Hematopoietic multipotent progenitor cell treated with erythropoietin and hydrocortisone succinate and interleukin-3 and kit ligand, for 15 days (in vitro differentiated cells): Measurements from ENCODE around the gene ARL5A.
A peak's percentile ranks its signal among the peaks of the same experiment; 100 is the strongest.
"Not testable (repeated sequence)": the region's sequence is repeated elsewhere in the genome, so short reads cannot be mapped to it uniquely, and the experiment has no call there.

ENCODE experiments used
- DNase-seq: peaks from one replicate; pipeline ENCODE4 v3.0.0-alpha.2; 2015; ENCODE audit warnings: low spot score

The ARL5A gene, protein sequence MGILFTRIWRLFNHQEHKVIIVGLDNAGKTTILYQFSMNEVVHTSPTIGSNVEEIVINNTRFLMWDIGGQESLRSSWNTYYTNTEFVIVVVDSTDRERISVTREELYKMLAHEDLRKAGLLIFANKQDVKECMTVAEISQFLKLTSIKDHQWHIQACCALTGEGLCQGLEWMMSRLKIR

DNA sequence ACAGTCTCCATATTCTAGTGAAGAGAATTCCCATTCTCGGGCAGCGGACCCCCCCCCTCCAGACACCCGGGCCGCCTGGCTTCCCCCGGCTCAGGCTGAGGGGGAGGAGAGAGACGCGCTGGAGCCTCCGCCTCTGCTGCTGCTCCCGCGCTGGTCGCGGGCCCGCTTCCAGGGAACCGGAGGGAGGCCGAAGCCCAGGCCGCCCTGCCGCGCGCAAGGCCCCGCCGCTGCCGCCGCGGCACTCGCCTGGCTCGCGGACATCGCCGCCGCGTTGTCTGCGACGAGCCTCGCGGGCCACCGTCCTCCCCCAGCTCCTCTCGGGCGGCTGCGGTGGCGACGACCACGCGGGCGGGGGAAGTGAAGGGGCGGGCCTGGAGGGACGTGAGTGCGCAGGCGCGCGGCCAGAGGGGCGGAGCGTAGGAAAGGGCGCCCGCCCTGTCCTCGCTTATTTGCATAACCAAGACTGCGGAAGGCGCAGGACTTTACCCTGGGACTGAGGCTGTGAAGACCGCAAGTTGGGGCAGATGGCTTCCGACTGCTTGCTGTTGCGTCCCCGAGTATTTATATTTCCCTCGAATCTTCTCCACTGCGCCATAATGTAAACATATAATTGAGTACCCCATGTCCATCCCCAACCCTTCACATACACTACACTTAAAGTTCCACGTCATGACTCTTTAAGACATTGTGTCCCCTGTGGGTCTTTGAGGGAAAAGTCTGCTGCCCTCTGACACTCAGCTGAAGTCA lies at the start of gene ARL5A:
Gene ARL5A (minus strand): TSS at position 279 of the 747 bp plus-strand sequence. CDS start 245 bp downstream, at position 34.
- DNase-seq: peak; percentile 93

DNA sequence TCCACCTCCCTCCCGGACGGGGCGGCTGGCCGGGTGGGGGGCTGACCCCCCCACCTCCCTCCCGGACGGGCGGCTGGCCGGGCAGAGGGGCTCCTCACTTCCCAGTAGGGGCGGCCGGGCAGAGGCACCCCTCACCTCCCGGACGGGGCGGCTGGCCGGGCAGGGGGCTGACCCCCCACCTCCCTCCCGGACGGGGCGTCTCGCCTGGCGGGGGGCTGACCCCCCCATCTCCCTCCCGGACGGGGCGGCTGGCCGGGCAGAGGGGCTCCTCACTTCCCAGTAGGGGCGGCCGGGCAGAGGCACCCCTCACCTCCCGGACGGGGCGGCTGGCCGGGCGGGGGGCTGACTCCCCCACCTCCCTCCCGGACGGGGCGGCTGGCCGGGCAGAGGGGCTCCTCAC lies 47.4 kb upstream of the ARL5A start:
- not testable (repeated sequence) for DNase-seq

DNA sequence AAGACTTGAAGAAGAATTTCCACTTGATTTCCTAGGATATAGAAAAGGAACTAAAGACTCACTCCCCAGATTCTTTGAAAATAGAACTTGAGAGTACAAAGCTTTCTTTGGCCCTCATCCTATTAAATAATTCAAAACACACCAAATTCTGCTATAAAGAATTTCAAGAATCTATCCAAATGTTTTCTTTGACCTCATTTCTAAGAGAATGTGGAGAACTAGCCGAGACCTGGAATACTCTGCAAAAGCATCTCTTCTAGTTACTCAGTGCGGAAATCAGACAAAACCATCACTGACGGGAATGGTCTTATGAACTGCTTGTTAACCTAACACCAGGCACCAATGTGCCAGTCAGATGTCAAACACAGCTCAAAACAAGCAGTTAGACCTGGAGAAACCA lies 44.2 kb upstream of the ARL5A start:
- DNase-seq: no peak

DNA sequence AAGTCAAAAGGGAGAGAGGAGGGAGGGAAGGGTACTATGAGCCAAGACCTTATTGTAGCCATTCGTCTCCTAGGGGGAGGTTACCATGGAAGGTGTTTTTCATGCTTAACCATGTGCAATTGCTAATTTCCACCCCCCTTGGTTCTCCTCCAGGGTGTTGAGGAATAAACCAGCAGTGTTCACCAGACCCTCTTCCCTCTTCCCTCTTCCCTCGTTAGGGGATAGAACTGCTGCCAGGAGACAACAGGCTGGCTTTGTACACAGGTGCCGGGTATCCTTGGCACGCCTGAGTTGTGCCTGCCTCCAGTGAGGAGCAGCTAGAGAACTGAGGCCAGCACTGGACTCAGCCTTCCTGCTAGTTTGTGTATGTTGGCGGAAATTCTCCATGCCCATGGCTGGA lies 41.1 kb upstream of the ARL5A start:
- DNase-seq: no peak

DNA sequence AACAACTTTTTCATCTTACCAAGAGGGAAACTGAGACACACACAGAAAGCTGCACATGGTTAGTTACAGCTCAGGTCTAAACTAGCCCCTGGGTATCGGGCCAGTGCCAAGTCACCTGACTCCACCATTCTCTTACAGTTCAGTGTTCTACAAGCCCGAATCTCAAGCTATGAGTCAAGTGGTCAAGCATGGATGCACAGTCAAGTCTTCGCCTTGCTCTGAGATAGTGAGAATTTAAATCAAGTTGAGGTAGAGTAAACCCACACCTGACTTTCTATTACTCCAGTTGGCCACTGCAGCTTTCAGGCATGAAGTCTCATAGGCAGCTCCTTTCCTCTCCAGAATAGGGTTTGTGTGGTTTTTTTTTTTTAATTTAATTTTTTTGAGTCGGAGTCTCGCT lies 34.5 kb upstream of the ARL5A start:
- DNase-seq: no peak

DNA sequence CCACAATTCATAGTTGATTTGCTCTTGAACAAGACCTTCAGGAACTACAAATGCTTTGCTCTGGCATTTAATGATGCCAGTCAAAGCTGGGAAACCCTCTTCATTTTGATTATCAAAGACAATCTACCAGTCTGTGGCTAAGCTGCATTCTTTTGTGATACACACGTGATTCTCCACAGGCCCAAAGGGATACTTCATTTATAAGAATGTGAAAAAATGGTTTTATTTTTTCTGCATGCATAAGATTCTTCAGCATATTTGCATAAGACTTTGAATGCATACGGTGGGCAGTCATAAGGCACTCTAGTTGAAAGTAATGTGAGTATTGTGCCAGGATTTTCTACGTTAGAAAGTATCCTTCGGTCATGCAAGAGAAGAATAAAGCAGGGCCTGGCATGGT lies 33.0 kb upstream of the ARL5A start:
- no peak for DNase-seq

DNA sequence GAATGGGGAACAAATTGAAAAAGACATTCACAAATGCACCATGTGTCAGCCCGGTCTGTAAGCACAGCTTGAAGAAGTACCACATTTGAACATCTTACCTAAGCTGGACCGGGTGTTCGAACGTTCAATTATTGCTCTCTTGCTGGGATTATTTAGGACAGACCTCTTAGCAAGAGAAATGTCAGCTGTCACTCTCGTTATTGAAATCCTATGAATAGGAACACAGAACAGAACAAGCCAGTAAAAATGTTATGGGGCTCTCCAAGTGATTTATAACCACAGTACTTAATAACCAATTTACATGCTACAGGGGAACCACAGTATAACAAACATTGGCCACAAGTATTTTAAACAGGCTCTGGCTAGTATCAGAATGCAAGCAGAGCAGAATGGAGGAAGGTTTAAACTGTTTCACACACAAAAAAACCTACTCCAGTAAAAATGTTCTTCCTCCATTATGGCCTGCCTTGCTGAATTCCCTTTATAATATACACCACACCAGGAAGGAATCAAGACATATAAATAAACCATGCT lies 32.5 kb upstream of the ARL5A start:
- no peak for DNase-seq

DNA sequence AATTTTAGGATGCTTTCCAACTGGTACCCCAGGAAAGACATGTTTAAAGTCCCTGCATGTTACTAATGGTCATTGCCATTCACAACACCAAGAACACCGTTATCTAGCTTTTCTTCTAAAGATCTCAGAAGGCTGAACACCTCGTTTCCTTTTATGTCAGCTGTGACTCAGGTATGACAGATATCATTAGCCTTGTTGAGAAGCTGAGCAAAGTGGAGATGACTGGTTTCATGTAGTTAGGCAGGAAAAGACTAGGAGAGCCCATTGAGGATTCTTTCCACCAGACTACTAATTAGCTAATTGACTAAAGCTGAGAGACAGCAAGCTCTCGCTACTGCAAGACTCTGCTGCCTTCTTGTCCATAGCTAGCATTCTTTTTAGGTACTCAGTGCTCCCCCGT lies 32.0 kb upstream of the ARL5A start:
- no peak for DNase-seq

DNA sequence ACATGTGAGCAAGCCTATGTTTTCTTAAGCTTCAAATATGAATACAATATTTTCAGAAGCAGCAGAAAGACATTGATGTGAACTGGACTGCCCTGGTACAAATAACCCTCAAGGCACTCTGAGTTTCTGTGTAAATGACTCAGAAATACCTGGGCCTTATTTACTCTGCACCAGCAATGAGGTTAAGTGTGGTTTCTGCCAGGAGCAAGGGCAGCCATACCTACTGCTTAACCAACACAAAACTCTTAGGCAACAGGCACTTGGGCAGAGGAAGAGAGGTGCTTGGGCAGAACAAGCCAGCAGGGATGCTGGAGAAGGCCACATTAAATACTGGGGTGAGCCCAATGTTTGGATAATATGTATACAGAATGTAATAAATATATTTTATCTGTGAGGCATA lies 29.4 kb upstream of the ARL5A start:
- DNase-seq: no peak

DNA sequence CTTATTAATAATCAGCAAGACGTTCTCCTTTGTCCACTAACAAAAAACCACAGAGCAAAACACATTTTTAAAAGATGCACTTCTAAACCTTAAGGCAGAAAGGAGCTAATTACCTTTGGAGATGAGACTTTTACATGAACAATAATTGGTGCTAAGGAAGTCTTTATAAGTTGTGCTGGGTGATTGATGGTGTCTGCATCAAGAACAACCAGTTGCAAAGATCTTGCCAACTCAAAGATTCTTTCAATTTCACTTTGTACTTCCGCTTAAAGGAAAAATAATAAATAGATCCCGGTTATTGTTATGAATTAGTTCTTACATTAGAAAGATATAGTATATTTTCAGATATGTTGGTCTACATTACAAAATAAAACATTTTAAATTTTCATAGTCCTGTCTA lies 26.9 kb upstream of the ARL5A start:
- no peak for DNase-seq

DNA sequence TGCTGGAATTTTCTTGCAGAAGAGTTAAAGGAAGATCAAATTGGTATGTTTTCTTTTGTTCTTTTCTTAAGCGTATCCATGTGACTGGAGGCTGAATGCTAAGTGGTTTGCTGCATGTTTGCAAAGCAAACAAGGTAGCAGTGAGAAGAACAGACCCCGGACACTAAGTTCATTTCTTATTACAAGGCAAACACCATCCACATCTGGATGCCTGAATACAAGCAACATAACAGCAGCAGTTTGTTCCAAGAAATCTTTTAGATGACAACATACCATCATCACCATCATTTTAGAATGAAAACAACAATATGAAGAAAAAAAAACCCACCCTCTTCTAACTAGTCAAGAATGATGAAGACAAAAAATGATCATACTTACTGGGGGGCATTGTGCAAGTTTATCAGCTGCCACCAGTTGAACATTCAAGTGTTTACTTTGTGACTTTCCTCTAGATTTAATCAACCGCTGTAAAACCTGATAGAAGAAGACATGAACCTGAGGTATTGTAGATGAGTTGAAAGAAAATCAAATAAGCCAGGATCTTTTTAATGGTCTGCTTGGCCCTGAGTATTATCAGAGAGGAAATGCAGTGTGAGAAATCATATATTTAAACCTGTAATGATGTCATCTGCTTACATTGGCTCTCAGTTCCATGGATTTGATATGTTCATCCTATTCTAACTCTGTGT lies 25.0 kb upstream of the ARL5A start:
- no peak for DNase-seq

DNA sequence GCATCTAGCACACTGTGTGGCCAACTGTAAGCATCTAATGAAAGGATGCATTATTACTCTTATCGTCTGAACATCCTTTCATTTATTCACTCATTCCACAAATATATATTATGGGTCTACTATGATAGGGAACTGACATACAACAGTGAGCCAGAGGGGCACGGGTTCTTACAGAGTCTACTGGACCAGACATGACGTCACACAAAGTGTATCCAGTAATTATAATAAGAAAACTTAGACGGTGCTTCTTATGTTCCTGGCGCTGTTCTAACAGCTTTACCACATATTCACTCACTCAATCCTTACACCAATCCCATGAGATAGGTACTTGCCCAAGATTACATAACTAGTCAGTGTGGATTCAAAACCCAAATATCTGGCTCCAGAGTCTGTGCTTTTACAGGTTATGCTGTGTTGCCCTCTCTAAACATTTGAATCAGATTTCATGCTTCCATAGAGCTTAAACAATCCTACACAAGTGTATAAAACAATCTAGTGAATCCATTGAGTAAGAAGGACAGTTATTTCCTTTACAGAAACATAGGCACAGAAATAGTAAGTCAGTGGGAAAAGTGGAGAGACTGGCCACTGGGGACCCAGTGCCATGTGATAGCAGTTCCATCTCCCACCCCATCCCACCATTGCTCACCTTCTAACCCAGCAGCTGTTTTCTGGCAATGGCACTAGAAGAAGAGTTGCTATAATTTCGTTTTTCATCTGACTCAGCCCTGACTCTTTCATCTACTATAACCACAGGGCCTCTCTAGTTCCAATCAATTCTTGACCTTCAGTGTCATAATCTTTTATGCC lies 24.2 kb upstream of the ARL5A start:
- DNase-seq: no peak

DNA sequence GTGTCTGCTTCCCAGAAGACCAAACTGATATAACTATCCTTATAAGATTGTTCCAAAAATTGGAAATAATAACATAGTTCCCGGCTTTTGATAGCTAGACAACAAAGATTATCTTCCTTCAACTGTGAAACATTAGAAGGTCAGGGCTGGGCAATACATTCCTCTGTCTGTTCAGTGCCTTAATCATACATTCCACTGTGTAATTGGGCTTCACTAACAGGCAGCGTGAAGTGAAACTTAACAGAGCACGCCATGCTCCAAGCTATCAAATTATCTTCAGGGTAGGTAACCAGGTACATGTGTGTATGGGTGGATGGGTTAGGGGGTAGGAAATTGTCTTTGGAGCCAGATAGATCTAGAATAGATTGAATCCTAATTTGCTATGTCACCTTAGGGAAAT lies 23.5 kb upstream of the ARL5A start:
- no peak for DNase-seq

DNA sequence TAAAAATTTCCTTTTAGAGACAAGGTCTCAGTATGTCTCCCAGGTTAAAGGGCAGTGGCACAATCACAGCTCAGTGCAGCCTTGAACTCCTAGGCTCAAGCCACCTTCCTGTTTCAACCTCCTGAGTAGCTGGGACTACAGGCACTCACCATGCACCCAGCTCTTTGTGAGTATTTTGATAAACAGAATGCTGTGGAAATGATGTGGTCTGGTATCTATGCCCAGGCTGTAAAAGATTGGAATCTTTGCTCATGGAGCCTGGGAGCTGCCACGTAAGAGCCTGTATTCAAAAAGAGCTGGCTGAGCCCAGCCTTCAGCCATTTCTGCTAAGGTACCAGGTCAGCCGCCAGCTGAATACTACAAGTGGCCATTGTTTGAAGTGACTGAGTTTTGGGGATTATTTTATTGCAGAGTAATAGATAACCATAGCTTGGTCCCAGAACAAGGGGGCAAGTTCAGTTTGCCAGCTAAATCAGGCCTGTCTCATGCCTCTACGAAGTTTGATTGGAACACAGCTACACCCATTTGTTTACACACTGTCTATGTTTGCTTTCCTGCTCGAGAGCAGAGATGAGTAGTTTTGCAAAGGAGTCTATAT lies 21.3 kb upstream of the ARL5A start:
- no peak for DNase-seq

DNA sequence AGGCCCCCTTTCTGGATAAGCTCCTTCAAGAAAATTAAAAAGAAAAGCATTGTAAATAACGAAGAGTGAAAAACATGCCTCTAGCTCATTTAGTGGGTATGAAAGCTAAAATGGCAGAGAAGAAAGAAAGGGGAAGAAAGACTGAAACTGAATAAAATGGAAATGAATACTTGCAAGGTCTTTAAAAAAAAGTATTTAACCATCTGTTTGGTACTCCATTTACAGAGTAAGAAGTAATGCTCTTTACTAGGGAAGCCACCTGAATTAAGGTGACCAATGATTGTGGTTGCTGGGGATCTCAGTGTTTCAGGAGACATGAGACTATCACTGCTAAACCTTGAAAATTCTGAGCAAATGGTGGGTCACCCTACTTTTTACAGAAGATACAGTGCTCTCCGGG lies 17.7 kb upstream of the ARL5A start:
- no peak for DNase-seq

DNA sequence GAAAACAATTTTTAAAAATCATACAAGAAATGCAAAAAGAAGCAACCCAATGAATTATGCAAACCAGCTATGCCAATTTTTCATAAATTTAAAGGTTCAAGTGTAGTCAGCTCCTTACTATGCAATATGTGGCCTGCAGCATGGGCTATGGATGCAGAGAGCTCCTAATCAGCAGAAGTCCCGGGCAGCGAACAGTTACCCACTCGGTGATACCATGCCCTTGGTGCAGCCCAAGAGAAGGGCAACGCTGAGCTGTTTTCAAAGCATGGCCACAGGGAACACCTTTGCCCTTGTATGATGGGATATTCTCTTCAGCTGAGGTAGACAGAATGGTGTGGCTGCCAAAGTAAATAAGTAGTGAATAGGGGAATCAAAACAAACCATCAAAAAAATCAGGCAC lies 17.3 kb upstream of the ARL5A start:
- DNase-seq: no peak

DNA sequence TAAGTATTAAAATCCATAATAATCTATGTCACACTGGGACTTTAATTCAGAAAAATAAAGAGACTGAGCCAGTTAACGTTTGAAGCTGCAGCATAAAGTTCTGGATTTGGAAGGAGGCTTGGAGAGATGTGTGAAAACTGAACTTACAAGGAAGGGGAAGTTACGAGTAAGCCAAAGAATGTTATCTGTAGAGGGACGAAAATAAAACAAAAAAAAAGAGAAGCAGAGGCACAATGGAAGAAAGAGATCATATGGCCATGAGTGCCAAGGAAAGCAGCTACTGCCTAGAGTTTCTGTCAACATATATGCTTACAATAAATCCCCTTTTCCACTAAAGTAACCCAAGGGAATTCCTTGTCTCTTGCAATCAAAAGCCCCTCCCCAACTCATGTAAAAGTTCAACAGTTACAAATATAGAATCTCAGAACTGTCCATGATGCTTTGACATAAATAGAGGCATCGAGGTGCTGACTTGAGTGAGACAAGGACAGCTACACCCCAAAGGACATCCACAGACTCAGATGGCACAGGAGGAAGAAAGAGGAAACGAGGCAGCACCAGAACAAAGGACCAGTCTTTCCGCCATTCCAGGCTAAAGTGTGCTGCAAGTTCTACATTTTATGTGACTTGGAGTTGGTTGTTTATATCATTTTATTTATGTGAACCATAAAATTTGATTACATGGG lies 16.1 kb upstream of the ARL5A start:
- no peak for DNase-seq

DNA sequence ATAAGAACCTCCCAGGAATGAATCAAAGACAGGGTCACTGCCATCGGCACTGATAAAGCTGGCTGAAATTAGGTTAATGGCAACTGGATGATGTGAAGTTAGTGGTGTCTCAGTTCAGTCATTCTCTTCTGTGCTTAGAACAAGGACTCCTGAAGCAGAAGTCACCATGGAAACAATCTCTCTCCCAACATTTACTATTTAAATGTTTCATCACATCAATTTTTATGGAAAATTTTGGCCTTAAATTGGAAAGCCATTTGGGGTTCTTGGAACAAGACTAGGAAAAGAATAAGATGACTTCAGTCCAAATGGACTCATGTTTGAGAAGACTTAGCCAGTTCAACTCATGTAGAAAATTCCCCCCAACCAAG lies 15.5 kb upstream of the ARL5A start:
- DNase-seq: no peak

DNA sequence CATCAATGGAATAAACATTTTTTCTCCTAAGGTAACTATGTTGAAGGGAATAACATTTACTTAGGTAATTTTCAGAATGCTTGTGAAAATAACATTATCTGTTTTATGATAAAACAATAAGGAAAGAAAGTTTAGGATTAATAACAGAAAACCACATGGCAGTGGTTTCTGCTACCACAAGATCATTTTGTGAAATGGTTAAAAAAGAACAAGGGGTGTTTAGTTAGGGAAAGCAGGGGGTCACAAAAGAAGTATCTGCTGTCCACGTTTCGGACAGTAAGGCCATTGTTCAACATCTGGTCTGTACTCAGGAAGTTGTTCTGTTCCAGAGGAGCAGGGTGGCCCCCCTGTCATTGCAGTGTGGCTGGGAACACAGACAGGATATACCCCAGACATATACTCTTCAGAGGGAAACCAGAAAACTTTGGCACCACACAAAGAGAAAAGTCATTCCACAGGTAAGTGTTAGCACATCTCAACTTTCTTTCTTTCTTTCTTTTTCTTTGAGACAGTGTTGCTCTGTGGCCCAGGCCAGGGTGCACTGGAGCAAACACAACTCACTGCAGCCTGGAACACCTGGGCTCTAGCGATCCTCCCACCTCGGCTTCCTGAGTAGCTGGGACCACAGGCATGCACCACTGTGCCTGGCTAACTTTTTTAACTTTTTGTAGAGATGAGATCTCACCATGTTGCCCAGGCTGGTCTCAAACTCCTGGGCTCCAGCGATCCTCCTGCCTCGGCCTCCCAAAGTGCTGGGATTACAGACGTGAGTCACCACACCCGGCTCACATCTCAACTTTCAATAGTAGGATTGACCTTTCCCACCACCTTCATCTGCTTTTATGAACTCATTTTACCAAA lies 14.8 kb upstream of the ARL5A start:
- no peak for DNase-seq

DNA sequence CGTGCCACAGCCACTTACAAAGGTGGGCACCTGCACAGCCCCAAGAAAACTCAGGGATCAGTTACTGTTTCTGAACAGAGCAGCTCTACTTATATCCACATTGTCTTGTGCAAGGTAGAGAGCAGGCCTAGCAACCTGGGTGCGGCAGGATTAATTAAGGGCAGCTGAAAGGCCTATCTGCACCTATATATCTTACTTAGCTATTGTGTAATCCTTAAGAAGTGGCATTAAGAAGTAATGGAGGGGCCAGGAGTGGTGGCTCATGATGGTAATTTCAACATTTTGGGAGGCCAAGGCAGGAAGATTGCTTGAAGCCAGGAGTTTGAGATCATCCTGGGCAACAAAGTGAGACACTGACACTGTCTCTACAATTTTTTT lies 12.8 kb upstream of the ARL5A start:
- no peak for DNase-seq
